HG03378 (cell line): ENCODE data around the gene CHST7.

Source experiments
- ATAC-seq: cut with Tn5 transposase; IDR thresholded peaks from one replicate; pipeline ENCODE4 v1.9.1; 2021; ENCODE audit warnings: mild to moderate bottlenecking, moderate library complexity; ENCODE audit not compliant: unreplicated experiment

Gene CHST7

GRCh38 chrX:46601283-46601682, 27.7 kb downstream of the CHST7 start:
- no peak for ATAC-seq

GRCh38 chrX:46602468-46603102, 29.0 kb downstream of the CHST7 start:
- ATAC-seq, result no peak

- ATAC-seq, result no peak
These were observed 34.4 kb downstream of the CHST7 start for GRCh38 chrX:46607916-46608315.

GRCh38 chrX:46610070-46610658, 36.6 kb downstream of the CHST7 start:
- no peak for ATAC-seq

- no peak for ATAC-seq
These were observed 38.2 kb downstream of the CHST7 start for GRCh38 chrX:46611658-46612362.

GRCh38 chrX:46617906-46618305, 44.3 kb downstream of the CHST7 start:
- no peak for ATAC-seq

GRCh38 chrX:46618947-46619346, 45.4 kb downstream of the CHST7 start:
- no peak for ATAC-seq

- ATAC-seq, result no peak
These were observed 46.9 kb downstream of the CHST7 start for GRCh38 chrX:46620505-46620904.

GRCh38 chrX:46621572-46621971, 48.0 kb downstream of the CHST7 start:
- ATAC-seq, result no peak

- no peak for ATAC-seq
These were observed 50.7 kb downstream of the CHST7 start for GRCh38 chrX:46624090-46624786.

- ATAC-seq, result no peak
These were observed 53.0 kb downstream of the CHST7 start for GRCh38 chrX:46626566-46626965.

GRCh38 chrX:46627062-46627461, 53.5 kb downstream of the CHST7 start:
- ATAC-seq, result no peak

GRCh38 chrX:46627711-46628419, 54.3 kb downstream of the CHST7 start:
- ATAC-seq, result no peak

- ATAC-seq, result peak; percentile 91
These were observed 55.2 kb downstream of the CHST7 start for GRCh38 chrX:46628460-46629371.

GRCh38 chrX:46630141-46630540, 56.6 kb downstream of the CHST7 start:
- no peak for ATAC-seq

GRCh38 chrX:46634577-46634976, 61.0 kb downstream of the CHST7 start:
- no peak for ATAC-seq

GRCh38 chrX:46635186-46635585, 61.6 kb downstream of the CHST7 start:
- no peak for ATAC-seq

- ATAC-seq, result no peak
These were observed 62.7 kb downstream of the CHST7 start for GRCh38 chrX:46636223-46636622.

GRCh38 chrX:46637938-46638337, 64.4 kb downstream of the CHST7 start:
- ATAC-seq, result peak; percentile 73

GRCh38 chrX:46642145-46642544, 68.6 kb downstream of the CHST7 start:
- ATAC-seq, result peak; percentile 38
